HG02981 (cell line): ENCODE data around the gene TBC1D2B.
"Not testable (repeated sequence)": the region's sequence is repeated elsewhere in the genome, so short reads cannot be mapped to it uniquely, and the experiment has no call there.

ENCODE experiments used
- ATAC-seq: cut with Tn5 transposase; IDR thresholded peaks from one replicate; pipeline ENCODE4 v1.9.1; 2021; ENCODE audit warnings: mild to moderate bottlenecking, moderate library complexity; ENCODE audit not compliant: unreplicated experiment

Gene TBC1D2B

DNA sequence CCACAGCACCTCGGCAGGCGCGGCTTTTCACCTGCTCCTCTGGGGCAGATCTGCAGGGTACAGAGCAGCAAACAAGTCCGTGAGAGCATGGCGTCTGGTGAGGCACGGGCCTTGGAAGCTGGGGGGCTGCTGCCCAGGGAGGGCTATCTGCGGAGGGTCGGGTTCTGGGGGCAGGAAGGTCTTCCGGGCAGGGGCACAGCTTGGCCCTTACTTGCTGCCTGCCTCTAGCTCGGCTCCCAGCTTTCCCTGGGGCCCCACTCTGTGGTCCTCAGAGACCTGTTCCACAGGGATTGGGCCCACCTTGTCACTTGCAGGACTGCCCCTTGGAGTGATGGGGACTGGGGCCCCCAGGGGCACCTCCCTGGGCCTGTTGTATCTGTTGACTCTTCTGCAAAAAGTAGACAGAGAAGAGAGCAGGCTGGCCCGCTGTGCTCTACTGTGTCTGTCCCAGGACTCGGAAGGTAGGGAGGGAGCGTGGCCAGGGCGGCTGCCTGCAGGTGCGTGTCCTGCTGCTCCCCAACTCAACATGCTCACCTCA lies 84.1 kb downstream of the TBC1D2B start:
- ATAC-seq = no peak

DNA sequence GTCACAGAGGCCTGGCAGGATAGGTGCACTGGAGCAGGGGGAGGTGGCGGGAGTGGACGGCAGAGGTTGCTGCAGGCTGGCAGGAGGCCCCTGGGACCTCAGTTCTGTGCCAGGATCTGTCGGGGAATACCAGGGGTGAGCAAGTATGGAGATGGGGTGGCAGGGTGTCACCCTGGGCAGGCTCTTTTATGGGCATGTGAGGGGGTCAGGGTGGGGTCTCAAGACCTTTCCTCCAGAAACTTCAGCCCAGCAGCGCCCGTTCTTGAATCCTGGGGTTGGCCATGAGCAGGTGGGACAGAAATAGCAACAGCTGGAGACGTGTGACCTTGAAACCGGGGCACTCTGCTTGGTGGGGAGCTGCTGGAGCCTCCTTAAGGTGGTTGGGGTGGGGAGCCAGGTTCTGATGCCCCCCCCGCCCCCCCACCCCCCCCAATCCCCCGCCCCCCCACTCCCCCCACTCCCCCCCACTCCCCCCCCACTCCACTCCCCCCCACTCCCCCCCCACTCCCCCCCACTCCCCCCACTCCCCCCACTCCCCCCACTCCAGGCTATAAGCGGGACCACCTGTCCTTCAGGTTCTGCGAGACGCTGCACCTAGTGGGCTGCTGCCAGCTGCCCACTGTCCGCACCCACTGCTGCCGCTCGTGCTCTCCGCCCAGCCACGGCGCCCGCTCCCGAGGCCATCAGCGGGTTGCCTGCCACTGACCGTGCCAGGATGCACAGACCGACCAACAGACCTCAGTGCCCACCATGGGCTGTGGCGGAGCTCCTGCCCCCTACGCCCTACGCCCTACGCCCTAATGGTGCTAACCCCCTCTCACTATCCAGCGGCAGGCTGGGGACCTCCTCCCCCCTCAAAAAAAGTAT lies 84.9 kb downstream of the TBC1D2B start:
- ATAC-seq = no peak

DNA sequence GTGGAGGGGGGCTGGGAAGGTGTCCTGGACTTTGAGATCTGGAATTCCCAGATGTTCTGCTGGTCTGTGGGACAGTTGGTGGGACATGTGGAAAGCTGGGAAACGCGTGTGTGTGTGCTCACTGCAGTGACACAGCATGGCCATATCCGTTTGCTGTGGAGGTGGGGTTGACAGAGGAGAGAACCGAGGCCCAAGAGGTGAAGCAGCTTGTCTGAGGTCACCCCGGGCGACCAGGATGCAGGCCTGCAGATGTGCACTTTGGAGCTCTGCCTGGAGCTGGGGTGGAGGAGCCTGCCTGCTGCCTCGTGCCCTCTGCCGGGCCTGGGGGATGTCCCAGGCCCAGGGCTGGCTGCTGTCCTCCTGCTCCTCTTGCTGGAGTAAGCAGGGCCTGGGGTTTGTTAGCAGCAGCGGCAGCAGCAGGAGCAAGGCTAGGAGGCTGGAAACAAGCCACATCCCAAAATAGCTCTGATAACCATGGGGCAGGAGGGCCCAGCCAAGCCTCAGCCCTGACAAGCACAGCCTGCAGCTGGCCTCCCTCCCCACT lies 85.8 kb downstream of the TBC1D2B start:
- ATAC-seq = not testable (repeated sequence)

DNA sequence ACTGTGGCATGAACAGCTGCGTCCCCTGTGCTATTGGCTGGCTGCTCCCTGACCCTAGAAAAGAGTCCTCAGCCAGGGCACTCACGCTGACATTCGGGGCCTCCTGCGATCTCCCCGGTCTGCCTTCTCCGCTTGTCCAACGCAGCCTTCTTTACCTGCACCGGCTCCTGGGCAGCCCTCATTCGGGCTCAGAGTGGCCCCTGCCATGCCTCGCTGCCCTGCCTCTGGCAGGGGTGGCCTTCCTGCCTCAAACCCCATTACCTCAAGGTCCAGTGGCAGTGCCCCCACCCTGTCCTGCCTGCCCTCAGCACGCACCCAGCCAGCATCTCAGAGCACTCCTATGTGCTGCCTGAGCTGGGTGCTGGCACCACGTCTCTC lies 86.5 kb downstream of the TBC1D2B start:
- no peak for ATAC-seq

DNA sequence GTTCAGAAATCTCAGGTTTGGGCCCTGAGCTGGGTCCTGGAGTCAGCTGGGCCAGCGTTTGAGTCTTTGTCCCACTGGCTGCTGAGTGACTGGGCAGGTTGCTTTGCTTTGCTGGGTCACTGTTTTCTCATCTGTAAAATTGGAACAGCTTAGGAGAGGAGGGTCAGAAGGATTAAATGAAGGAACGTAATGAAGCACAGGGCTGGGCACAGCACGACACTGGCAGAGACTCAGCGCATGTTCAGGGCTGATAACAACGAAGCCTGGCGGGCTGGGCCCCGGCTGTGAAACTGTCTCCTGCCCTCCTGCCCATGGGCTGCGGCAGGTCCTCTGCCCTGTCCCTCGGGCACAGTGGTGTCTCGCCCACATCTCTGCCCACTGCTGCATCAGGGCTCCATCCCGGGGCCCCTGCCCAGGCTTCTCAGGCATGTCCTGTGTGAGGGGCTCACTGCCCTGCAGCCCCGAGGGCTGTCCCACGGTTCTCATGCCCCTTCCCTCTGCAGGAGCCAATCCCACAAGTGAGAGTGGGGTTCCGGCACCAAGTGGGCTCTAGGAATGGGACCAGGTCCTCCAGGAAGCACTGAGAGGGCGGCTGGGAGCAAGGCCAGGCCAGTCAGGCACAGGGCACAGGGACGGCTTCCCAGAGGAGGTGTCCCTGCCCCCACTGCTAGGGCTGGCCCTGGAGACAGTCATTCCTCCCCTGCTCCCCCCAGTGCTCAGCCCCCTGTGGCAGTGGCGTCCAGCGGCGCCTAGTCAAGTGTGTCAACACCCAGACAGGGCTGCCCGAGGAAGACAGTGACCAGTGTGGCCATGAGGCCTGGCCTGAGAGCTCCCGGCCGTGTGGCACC lies 88.0 kb downstream of the TBC1D2B start:
- no peak for ATAC-seq

DNA sequence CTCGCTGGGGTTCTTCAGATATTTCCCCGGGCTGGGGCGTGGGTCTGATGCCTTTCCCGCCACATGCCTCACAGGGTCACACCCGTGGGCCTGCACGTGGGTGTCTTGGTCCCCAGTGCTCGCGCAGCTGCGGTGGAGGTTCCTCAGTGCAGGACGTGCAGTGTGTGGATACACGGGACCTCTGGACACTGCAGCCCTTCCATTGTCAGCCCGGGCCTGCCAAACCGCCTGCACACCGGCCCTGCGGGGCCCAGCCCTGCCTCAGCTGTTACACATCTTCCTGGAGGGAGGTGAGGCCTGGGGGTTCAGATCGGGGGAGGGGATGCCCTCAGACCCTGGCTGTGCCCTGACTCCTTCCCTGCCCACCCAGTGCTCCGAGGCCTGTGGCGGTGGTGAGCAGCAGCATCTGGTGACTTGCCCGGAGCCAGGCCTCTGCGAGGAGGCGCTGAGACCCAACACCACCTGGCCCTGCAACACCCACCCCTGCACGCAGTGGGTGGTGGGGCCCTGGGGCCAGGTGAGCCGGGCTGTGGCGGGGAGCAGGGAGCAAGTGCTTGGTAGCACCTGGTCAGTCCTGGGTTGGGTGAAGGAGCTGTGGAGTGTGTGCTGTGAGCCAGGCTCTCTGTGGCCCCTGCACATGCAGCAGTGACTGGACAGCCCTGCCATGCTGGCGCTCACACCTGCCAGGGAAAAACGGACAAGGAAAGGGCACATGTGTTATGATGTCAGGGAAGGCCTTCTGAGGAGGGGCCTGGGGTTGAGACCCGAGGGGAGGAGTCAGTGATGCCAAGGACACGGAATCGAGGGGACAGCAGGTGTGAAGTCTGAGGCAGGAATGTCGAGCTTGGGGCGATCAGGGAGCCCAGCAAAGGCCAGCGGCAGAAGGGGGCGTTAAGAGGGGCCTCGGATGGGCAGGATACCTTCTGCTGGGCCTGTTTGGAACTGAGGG lies 88.9 kb downstream of the TBC1D2B start:
- ATAC-seq = no peak

DNA sequence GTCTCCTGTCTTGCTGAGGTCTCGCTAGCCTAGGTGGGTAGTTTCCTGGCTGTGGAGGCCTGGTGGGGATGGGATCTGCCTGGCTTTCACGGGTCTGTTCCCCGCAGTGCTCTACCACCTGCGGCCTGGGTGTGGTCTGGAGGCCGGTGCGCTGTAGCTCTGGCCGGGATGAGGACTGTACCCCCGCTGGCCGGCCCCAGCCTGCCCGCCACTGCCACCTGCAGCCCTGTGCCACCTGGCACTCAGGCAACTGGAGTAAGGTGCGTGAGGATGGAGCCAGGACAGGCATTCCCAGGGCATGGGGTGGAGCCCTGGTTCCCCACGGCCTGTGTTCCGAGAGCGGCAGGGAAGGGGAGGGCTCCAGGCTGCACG lies 89.8 kb downstream of the TBC1D2B start:
- not testable (repeated sequence) for ATAC-seq

DNA sequence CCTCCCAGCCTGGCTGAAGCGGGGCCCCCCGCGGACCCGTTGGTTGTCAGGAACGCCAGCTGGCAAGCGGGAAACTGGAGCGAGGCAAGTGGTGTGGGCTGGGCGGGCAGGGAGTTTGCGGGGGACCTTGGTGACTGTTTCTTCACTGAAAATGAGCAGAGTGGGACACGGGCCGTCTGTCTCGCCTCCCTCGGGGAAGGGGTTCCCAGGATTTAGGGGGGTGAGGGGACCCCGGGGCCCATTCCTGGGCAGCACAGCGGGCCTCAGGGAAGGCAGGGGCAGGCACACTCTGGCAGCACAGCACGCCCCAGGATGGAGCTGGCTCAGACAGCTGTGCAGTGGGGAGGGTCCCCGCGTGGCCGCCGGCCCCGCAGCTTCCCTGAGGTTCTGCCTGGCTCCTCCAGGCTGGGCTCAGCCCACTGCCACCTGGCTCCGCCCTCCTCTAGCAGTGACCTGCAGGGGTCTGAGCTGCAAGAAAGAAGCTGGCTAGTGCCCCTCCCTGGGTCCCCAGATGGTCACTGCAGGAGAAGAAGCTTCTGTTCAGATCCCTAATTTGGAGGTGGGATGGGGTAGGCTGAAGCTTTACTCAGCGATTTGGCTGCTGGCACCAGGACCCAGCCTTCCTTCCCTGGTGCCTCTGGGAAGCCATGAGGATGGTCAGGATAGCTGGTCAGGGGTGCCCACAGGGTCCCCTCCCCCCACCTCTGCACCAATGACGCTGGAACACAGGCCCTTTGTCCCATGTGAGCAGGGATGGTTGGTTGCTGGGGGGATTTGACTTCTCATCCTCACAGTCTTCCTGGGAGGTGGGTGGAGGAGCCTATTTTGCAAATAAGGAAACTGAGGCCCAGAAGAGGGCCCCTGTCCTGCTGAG lies 90.4 kb downstream of the TBC1D2B start:
- no peak for ATAC-seq

DNA sequence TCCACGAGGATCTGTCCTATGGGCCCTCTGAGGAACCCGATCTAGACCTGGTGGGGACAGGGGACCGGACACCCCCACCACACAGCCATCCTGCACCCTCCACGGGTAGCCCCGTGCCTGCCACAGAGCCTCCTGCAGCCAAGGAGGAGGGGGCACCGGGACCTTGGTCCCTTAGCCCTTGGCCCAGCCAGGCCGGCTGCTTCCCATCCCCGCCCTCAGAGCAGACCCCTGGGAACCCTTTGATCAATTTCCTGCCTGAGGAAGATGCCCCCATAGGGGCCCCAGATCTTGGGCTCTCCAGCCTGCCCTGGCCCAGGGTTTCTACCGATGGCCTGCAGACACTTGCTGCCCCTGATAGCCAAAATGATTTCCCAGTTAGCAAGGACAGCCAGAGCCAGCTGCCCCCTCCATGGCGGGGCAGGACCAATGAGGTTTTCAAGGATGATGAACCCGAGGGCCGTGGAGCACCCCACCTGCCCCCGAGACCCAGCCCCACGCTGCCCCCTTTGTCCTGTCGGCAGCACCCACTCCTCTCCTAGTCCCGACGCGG lies 91.5 kb downstream of the TBC1D2B start:
- no peak for ATAC-seq

DNA sequence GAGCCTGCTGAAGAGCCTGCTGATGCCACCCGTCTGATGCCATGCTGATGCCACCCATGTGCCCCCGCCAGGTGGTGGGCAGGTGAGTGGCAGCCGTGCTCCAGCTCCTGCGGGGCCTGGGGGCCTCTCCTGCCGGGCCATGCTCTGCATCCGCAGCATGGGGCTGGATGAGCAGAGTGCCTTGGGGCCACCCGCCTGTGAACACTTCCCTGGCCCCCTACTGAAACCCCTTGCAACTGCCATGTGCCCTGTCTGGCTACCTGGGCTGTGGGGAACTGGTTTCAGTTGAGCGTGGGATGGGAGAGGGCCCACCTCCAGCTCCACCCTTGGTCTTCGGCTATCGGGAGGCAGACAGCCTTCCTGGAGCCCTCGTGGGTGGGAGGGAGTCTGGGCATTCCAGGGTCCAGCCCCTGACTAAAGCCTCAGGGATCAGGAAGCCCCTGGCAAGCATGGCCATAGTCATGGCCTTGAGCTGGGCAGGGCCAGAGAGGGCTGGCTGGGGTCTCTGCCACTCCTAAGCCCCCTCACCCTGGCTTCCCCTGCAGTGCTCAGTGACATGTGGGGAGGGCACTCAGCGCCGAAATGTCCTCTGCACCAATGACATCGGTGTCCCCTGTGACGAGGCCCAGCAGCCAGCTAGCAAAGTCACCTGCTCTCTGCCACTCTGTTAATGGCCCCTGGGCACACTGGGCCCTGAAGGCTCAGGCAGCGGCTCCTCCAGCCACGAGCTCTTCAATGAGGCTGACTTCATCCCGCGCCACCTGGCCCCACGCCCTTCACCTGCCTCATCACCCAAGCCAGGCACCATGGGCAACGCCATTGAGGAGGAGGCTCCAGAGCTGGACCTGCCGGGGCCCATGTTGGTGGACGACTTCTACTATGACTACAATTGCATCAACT lies 92.2 kb downstream of the TBC1D2B start:
- ATAC-seq = no peak

DNA sequence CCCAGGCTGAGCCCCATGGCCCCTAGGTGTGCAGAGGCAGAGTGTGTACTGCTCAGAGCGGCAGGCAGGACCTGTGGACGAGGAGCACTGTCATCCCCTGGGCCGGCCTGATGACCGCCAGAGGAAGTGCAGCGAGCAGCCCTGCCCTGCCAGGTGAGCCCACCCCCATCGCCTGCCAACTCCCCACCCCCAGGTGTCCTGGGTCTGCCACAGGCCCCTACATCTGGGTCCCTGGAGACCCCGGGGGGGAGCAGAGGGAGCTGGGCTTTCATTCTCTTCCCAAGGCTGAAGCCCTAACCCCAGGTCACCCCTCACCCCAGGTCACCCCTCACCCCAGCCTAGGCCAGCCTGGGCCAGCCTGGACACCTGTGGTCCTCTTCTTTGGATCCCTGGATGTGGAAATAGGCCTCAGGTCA lies 93.1 kb downstream of the TBC1D2B start:
- ATAC-seq = no peak

DNA sequence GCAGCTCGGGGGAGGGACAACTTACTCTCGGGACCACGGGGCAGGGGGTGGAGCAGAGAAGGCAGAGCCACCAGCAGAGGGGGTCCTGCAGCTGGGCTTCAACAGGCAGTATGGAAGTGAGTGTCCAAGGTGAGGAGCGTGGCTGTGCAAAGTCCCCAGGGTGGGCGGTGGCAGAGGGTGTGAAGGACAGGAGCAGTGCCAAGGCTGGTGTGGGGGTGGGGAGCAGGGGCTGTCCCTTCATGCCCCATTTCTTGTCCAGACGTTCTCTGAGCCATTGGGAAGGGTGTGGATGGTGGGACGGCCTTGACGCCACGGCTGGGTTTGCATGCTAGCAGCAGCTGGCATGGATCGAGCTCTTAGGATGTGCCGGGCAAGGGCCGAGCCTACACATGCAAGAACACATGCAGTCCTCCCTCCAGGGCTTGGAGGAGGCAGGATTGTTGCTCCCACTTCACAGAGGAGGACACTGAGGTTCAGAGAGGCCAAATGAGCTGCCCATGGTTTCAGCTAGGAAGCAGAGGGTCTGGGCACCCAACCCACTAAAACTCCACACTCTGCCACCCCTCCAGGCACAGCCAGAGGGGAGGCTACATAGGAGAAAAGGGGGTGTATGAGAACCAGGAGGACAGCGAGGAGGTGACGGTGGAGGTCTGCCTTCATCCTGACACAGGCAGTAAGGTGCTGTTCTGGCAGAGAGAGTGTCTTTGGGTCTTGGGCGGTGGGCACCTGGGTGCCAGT lies 93.6 kb downstream of the TBC1D2B start:
- ATAC-seq = no peak

DNA sequence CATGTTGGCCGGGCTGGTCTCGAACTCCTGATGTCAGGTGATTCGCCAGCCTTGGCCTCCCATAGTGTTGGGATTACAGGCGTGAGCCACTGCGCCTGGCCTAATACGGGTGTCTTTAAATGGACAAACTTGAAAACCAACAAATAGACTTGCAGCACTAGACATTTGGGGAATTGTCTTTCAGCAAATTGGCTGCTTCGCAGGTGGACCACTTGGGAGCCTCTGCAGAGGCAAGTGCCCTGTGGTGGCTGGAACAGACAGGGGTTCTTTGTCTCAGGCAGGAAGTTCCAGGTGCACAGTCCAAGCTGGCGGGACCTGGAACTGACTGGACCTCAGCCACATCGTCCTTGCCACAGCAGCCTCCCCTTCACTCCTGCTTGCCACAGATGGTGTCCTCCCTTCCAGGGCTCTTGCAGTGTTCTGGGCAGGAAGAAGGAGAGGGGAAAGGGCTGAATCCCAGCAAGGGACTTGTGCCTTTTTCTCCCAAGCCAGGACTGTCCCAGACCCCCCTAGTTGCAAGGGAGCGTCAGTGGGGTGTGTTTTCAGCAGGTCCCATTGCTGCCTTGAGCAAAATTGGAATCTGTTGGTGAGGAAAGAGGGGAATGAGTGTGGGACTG lies 94.3 kb downstream of the TBC1D2B start:
- no peak for ATAC-seq

DNA sequence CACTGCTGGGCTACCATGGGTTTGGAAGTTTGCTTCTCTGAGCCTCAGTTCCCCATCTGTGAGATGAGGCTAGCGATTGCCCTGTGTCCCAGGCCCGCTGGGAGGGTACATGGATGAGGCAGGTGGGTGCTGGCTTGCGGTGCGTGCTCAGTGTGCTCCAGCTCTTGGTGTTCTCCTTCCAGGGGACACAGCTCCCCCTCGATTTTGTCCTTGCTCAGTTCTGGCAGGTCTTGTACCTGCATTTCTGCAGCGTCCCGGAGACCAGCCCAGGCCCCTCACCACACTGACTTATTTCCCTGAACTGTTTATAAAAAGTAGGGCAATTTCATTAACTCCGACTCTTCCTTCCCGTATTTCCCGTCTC lies 95.4 kb downstream of the TBC1D2B start:
- no peak for ATAC-seq

DNA sequence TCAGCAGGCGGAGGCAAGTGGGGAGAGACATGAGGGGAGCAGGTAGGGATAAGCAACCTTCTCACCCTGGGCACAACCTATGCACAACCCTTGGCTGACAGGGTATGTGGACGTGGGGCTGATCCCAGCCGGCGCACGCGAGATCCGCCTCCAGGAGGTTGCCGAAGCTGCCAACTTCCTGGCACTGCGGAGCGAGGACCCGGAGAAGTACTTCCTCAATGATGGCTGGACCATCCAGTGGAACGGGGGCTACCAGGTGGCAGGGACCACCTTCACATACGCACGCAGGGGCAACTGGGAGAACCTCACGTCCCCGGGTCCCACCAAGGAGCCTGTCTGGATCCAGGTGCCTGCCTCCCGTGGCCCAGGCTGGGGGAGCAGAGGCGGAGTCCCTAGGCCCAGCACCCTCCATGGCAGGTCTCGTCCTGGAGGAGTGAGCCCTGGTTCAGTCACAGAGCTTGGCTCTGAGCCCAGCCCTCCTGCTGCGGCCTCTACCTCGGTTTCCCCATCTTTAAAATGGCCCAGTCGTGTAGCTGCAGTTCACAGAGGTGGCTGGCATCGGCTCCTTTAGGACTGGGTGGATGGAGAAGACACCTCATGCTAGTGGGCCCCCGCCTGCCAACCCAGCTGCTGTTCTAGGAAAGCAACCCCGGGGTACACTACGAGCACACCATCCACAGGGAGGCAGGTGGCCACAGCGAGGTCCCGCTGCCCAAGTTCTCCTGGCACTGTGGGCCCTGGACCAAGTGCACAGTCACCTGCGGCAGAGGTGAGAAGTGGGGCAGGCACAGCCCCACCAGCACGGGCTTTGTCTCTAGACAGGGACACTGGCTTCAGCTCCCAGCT lies 96.0 kb downstream of the TBC1D2B start:
- ATAC-seq = no peak

DNA sequence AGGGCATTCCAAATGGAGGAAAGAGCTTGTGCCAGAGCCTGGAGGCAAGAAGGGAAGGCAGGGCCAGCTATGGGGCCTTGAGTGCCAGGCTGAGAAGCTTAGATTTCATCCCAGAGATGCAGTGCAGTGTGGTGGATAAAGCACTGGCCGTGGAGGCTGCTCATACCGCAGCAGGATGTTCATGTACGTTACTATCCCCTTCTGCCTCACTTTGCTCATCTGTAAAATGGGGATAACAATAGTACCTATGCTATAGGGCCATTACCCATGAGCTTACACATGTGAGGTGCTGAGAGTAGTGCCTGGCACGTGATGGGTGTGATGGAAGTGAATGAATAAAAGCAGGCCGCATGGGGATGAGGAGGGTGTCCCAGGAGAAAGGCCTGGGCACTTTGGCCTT lies 96.8 kb downstream of the TBC1D2B start:
- ATAC-seq = not testable (repeated sequence)
